Measurements from ENCODE around the gene SYNGR3.

Gene SYNGR3

DNA sequence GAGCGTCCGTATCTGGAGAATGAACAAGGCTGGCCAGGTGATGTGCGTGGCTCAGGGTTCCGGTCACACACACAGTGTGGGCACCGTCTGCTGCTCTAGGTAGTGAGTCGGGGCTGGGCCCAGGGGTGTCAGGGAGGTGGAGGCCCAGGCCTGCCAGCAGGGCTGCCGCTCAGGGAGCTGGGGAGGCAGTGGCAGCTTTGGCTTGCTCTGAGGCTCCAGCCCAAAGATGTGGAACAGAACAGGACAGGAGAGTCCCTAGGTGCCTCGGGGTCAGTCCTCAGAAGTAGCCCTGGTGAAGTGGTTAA lies 13.6 kb upstream of the SYNGR3 start:
- H3K4me3 ChIP-seq (ENCODE audit: low read length) = no peak overlapping the region
- DNase-seq (ENCODE audit: low read depth) = no peak
- TF ChIP-seq, protein P1, sequence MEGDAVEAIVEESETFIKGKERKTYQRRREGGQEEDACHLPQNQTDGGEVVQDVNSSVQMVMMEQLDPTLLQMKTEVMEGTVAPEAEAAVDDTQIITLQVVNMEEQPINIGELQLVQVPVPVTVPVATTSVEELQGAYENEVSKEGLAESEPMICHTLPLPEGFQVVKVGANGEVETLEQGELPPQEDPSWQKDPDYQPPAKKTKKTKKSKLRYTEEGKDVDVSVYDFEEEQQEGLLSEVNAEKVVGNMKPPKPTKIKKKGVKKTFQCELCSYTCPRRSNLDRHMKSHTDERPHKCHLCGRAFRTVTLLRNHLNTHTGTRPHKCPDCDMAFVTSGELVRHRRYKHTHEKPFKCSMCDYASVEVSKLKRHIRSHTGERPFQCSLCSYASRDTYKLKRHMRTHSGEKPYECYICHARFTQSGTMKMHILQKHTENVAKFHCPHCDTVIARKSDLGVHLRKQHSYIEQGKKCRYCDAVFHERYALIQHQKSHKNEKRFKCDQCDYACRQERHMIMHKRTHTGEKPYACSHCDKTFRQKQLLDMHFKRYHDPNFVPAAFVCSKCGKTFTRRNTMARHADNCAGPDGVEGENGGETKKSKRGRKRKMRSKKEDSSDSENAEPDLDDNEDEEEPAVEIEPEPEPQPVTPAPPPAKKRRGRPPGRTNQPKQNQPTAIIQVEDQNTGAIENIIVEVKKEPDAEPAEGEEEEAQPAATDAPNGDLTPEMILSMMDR (conservative IDR thresholded peaks at IDR 0.05; ENCODE audit: low read length) = no peak

DNA sequence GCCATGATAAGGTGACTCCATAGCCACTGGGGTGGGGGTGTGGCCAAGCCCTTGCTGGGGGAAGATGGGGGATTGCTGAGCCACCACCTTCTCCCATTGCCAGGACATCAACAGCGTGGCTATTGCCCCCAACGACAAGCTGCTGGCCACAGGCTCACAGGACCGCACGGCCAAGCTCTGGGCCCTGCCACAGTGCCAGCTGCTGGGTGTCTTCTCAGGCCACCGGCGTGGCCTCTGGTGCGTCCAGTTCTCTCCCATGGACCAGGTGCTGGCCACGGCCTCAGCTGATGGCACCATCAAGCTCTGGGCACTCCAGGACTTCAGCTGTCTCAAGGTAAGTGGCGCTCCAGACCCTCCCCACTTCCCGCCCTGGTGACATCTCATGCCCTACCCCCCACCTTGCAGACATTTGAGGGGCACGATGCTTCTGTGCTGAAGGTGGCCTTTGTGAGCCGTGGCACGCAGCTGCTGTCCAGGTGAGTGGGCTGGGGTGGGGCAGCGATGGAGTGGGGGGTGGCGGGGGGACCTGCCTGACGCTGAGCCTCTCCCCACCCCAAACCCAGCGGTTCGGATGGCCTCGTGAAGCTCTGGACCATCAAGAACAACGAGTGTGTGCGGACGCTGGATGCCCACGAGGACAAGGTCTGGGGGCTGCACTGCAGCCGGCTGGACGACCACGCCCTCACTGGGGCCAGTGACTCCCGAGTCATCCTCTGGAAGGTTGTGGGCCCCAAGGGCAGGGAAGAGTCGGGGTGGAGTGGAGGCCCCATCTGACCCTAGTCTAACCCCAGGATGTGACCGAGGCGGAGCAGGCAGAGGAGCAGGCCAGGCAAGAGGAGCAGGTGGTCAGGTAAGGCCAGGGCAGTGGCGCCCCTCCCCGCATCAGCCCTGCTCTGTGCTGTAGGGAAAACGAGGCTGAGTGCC lies 12.6 kb upstream of the SYNGR3 start:
- no peak for DNase-seq (ENCODE audit: low read depth)
- TF ChIP-seq, protein P1 (conservative IDR thresholded peaks at IDR 0.05; ENCODE audit: low read length) = no peak
- no peak overlapping the region for H3K4me3 ChIP-seq (ENCODE audit: low read length)

DNA sequence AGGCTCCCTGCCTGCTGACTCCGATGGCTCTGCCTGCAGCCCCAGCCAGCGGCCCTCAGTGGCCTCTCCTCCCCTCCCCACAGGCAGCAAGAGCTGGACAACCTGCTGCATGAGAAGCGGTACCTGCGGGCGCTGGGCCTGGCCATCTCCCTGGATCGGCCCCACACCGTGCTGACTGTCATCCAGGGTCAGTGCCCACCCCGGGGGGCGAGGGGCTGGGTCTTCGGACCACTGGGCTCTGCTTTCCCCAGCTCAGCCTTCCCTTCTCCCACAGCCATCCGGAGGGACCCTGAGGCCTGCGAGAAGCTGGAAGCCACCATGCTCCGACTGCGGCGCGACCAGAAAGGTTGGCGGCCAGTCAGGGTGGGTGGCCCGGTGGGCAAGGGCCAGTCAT lies 11.9 kb upstream of the SYNGR3 start:
- TF ChIP-seq, protein P1 (conservative IDR thresholded peaks at IDR 0.05; ENCODE audit: low read length) = no peak
- DNase-seq (ENCODE audit: low read depth) = no peak
- no peak overlapping the region for H3K4me3 ChIP-seq (ENCODE audit: low read length)

DNA sequence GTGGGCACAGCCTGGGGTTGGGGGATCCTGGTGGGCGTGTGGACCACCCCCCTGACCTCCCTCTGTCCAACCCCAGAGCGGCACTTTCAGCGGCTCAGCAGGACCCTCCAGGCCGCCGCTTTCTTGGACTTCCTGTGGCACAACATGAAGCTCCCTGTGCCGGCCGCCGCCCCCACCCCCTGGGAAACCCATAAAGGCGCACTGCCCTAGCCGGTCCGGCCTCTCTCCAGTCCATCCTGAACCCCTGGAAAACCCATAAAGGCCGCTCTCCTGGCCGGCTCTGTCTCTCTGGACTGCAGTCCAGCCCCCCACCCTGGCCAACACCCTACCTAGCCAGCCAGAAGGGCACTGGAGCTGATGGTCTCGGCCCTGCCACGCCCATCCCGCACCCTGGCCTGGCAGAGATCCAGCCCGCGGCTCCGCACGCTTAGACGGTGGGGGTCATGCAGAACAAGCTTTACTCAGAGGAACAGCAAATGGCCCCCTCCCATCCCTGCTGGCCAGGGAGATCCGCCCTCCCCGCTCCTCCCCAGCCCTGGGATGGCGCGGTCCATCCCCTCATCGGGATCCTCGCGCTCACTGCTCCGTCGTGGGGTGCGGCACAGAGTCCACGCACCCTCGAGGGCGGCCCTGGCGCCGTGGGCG lies 11.2 kb upstream of the SYNGR3 start:
- TF ChIP-seq, protein P1 (conservative IDR thresholded peaks at IDR 0.05; ENCODE audit: low read length) = no peak
- no peak for DNase-seq (ENCODE audit: low read depth)
- H3K4me3 ChIP-seq (ENCODE audit: low read length) = no peak overlapping the region

DNA sequence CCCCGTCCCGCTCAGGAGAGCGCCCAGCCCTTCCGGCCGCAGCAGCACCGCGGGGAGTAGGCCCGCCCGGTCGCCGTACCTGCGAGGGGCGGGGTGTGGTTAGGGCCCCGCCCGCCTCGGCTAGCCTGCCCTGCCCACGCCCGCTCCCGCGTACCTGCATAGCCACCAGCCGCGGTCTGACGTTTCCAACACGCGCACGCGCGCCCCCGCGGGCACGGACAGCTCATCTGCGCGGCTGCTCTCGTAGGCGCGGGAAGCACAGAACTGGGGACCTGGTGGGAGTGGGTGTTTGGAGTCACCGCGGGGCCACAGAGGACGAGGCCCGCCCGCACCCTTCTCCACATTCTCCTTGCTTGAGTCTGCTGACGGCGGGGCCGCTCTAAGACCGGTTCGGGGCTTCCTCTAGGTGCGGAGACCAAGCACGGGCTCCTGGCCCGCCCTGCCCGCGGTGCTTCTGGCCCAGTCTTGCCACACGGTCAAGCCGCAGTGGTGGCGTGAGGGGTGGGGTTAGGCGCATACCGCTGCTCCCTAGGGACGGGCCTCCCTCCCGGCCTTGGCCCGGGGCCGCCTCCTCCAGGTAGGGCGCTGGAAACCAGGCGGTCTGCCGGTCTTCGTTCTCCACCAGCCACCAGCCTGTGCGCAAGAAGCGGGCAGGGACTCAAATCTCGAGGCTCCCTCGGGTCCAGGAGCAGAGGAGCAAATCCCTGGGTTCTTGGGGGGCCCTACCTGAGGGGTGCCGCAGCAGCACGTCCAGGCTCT lies 10.3 kb upstream of the SYNGR3 start:
- TF ChIP-seq, protein P1 (conservative IDR thresholded peaks at IDR 0.05; ENCODE audit: low read length) = no peak
- DNase-seq (ENCODE audit: low read depth) = no peak
- no peak overlapping the region for H3K4me3 ChIP-seq (ENCODE audit: low read length)

DNA sequence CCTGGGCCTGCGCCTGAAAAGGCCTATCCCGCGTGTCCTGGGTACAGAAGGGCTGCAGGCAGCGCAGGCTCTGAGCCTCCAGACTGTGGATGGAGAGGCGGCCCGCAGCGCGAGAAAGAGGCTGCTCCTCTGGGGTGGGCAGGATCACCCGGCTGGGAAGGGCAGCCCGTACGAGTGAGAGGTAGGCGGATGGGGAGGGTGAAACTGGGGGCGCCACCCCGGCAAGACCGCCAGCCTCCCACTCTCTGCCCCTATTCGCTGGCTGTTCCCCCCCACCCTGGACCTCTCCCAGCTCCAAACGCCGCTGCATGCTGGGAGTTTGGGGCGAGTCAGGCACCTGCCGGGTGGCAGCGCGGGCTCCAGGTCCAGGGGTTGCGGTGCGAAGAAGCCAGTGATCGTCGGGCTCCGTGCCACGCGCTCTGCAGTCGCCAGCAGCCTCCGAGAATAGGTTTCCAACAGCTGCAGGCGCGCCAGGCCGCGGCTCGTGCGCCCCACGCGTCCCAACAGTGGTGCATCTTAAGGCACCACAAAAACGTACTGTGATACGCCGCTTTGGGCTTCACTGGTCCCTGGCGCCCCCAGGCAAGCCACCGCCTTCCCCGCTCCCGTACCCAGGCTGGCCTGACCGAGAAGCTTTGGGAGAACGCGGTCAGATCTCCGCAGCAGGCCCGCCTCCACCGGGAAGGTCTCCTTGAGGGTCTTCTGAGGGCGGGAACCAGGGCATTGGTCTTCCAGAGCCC lies 9.6 kb upstream of the SYNGR3 start:
- no peak for DNase-seq (ENCODE audit: low read depth)
- H3K4me3 ChIP-seq (ENCODE audit: low read length) = no peak overlapping the region
- TF ChIP-seq, protein P1 (conservative IDR thresholded peaks at IDR 0.05; ENCODE audit: low read length) = no peak
